OCI-LY1 (cell line): Measurements from ENCODE around the gene KCNT1.

ENCODE experiments used
- H2AFZ ChIP-seq: fragments of 200-600 bp; sonication (generic), shearing (Covaris generic); 2 replicates; pipeline ENCODE4 v1.6.0; 2014; ENCODE audit warnings: antibody characterized with exemption, mild to moderate bottlenecking, low read length
- H3F3A ChIP-seq: fragments of 200-600 bp; sonication (generic), shearing (Covaris generic); 2 replicates; pipeline ENCODE4 v1.6.0; 2014; ENCODE audit warnings: mild to moderate bottlenecking, antibody characterized with exemption, low read length, moderate library complexity; ENCODE audit not compliant: insufficient read depth
- H3K27ac ChIP-seq: fragments of 200-600 bp; sonication (generic); 2 replicates; pipeline ENCODE4 v1.5.1; 2014; ENCODE audit warnings: low read length, mixed run types, mild to moderate bottlenecking, low read depth; ENCODE audit not compliant: poor library complexity, severe bottlenecking
- H3K27me3 ChIP-seq: fragments of 200-600 bp; sonication (generic); 2 replicates; pipeline ENCODE4 v1.6.0; 2014; ENCODE audit warnings: antibody characterized with exemption, mild to moderate bottlenecking, low read length, moderate library complexity; ENCODE audit not compliant: insufficient read depth
- H3K36me3 ChIP-seq: fragments of 200-600 bp; sonication (generic); 2 replicates; pipeline ENCODE4 v1.6.1; 2014; ENCODE audit warnings: mild to moderate bottlenecking, antibody characterized with exemption, low read length, moderate library complexity, mixed read lengths; ENCODE audit not compliant: insufficient read depth
- H3K4me1 ChIP-seq: fragments of 200-600 bp; sonication (generic); 2 replicates; pipeline ENCODE4 v1.5.1; 2014; ENCODE audit warnings: mild to moderate bottlenecking, low read length, moderate library complexity; ENCODE audit not compliant: insufficient read depth, severe bottlenecking
- H3K4me2 ChIP-seq: fragments of 200-600 bp; sonication (generic), shearing (Covaris generic); 2 replicates; pipeline ENCODE4 v1.6.1; 2014; ENCODE audit warnings: low read length
- H3K4me3 ChIP-seq: fragments of 200-600 bp; sonication (generic); 2 replicates; pipeline ENCODE4 v1.5.1; 2014; ENCODE audit warnings: low read length, low read depth, mild to moderate bottlenecking, mixed read lengths; ENCODE audit not compliant: poor library complexity, severe bottlenecking
- H3K79me2 ChIP-seq: fragments of 200-600 bp; shearing (Covaris generic); 2 replicates; pipeline ENCODE4 v1.6.1; 2016; ENCODE audit warnings: mixed run types, low read length, mixed read lengths; ENCODE audit not compliant: insufficient read depth
- H3K9ac ChIP-seq: fragments of 200-600 bp; sonication (generic), shearing (Covaris generic); 2 replicates; pipeline ENCODE4 v1.6.1; 2014; ENCODE audit warnings: mild to moderate bottlenecking, low read length, mixed read lengths
- H3K9me2 ChIP-seq: fragments of 200-600 bp; sonication (generic), shearing (Covaris generic); 2 replicates; pipeline ENCODE4 v1.6.1; 2014; ENCODE audit warnings: low read depth, mild to moderate bottlenecking, low read length, mixed read lengths
- H3K9me3 ChIP-seq: fragments of 200-600 bp; shearing (Covaris generic); 2 replicates; pipeline ENCODE4 v1.6.1; 2014; ENCODE audit warnings: low read length, mixed read lengths
- H4K20me1 ChIP-seq: fragments of 200-600 bp; sonication (generic), shearing (Covaris generic); 2 replicates; pipeline ENCODE4 v1.6.0; 2016; ENCODE audit warnings: mild to moderate bottlenecking, low read length; ENCODE audit not compliant: insufficient read depth
- CTCF ChIP-seq: fragments of 200-600 bp; sonication (generic), shearing (Covaris generic); IDR thresholded peaks from 2 replicates; pipeline ENCODE4 v1.5.1; 2017; ENCODE audit warnings: mild to moderate bottlenecking, antibody characterized with exemption, low read length, moderate library complexity, mixed read lengths
- EZH2 ChIP-seq: fragments of 200-600 bp; sonication (generic), shearing (Covaris generic); IDR thresholded peaks from 2 replicates; pipeline ENCODE4 v1.8.0; 2017; ENCODE audit warnings: borderline replicate concordance, mixed run types, mild to moderate bottlenecking, antibody characterized with exemption, low read length, moderate library complexity, mixed read lengths

Gene KCNT1

DNA sequence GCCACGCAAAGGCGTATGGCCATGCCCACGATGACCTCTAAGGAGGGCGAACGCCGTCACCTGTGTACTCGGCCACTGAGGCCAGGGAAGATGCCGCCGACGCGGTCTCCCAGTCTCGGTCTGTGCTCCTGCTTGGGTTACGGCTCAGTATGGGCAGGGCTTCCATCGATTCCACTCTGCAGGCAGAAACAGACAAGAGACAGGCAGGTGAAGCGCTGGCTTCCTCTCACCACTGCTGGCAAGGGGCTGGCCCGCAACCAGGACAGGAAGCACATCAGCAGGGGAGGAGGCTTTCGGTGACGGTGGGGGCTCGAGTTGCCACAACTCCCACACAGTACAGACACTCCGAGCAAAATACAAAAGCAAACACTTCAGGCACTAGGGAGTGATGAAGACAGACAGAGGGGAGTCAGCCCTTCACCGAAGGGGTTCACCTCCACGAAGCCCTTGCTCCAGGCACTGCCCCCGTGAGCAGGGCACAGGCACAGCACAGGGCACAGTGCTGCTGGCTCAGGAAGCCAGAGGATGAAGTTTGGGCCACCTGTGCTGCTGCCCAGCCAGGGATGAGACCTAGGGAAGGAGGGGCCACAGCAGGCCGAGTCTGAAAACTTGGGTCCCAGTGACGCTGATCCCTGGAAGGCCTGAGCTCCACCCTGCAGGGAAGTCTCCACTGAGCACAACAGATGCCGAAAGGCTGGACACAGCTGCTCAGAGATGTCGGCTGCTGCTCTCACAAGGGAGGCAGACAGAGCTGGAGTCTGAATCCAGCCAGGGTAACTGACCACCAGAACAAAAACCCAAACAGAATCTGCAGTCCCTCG is 114.1 kb downstream of the KCNT1 start:
- H4K20me1 ChIP-seq, result no peaks in the 10 kb centered on the region

GRCh38 chr9:135816651-135816970 is 114.6 kb downstream of the KCNT1 start:
- no peaks in the 10 kb centered on the region for H4K20me1 ChIP-seq
- no peaks in the 10 kb centered on the region for H3F3A ChIP-seq
- no peak overlapping the region for H3K27ac ChIP-seq
- peaks cover 50% of the 10 kb centered on the region for H3K36me3 ChIP-seq
- TF ChIP-seq EZH2 (no peak), CTCF (no peak)
- no peaks in the 10 kb centered on the region for H3K9me3 ChIP-seq
- H3K27me3 ChIP-seq, result no peaks in the 10 kb centered on the region
- no peaks in the 10 kb centered on the region for H3K4me1 ChIP-seq
- no peaks in the 10 kb centered on the region for H3K79me2 ChIP-seq
- no peak overlapping the region for H2AFZ ChIP-seq
- no peak overlapping the region for H3K4me2 ChIP-seq
- H3K9me2 ChIP-seq, result no peaks in the 10 kb centered on the region
- H3K4me3 ChIP-seq, result no peak overlapping the region
- no peak overlapping the region for H3K9ac ChIP-seq

More for the DNA sequence above, 114.1 kb downstream of the KCNT1 start:
- Histone ChIP-seq H3K36me3 (peaks cover 53% of the 10 kb centered on the region), H3K27me3 (no peaks in the 10 kb centered on the region), H3F3A (no peaks in the 10 kb centered on the region), H3K27ac (no peak overlapping the region), H3K4me2 (no peak overlapping the region), H3K9ac (no peak overlapping the region), H3K9me2 (no peaks in the 10 kb centered on the region), H3K9me3 (no peaks in the 10 kb centered on the region), H2AFZ (no peak overlapping the region), H3K4me3 (no peak overlapping the region), H3K79me2 (no peaks in the 10 kb centered on the region), H3K4me1 (no peaks in the 10 kb centered on the region)
- TF ChIP-seq CTCF (no peak), EZH2 (no peak)

DNA sequence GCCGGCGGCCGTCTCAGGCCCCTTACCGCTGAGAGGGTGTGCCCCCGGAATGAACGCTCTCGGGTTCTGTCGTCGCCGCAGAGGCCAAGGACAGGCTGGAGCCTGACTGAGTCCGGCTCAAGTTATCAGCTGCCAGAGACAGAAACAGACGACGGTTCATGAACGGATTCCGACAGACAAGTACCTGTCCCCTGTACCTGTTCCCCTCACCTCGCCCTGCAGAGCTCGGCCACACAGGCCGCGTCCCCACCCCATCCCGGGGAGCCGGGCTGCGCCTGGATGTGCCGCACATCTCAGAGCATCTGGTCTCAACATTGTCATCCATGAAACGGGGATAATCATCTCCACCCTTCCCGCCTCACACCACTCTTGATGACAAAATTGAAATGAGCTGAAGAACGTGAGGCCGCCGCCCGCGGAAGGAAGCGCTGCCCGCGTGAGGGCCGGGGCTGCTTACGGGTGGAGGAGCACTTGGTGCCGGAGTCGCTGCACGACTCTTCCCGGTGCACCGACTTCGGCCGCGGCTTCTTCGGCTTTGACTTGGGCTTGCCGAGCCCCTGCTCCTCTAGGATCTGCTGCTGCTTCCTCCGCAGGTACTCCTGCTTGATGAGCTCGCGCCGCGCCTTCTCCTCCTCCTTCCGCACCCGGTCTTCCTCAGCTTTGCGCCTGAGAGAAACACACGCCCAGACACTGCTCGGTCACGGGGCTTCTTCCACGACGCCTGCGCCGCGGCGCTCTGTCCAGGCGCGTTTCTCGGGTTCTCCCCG is 116.1 kb downstream of the KCNT1 start:
- Histone ChIP-seq H3F3A (no peaks in the 10 kb centered on the region), H3K9me2 (no peaks in the 10 kb centered on the region), H3K4me1 (no peaks in the 10 kb centered on the region), H3K79me2 (no peaks in the 10 kb centered on the region), H3K27me3 (no peaks in the 10 kb centered on the region), H3K9me3 (no peaks in the 10 kb centered on the region), H3K27ac (no peak overlapping the region), H3K9ac (no peak overlapping the region), H4K20me1 (no peaks in the 10 kb centered on the region), H3K4me3 (no peak overlapping the region), H2AFZ (no peak overlapping the region), H3K36me3 (peaks cover 60% of the 10 kb centered on the region), H3K4me2 (no peak overlapping the region)
- TF ChIP-seq EZH2, result no peak
- TF ChIP-seq CTCF, result no peak
